Activated T-helper 1 cell treated with Interleukin-2 at 50 U/mL for 16 hours (primary cell): ENCODE measurements around the gene EGFR.

ENCODE experiments used
- DNase-seq: peaks from one replicate; pipeline ENCODE4 v3.0.0-alpha.2; 2020; ENCODE audit warnings: low read depth

Gene EGFR

DNA sequence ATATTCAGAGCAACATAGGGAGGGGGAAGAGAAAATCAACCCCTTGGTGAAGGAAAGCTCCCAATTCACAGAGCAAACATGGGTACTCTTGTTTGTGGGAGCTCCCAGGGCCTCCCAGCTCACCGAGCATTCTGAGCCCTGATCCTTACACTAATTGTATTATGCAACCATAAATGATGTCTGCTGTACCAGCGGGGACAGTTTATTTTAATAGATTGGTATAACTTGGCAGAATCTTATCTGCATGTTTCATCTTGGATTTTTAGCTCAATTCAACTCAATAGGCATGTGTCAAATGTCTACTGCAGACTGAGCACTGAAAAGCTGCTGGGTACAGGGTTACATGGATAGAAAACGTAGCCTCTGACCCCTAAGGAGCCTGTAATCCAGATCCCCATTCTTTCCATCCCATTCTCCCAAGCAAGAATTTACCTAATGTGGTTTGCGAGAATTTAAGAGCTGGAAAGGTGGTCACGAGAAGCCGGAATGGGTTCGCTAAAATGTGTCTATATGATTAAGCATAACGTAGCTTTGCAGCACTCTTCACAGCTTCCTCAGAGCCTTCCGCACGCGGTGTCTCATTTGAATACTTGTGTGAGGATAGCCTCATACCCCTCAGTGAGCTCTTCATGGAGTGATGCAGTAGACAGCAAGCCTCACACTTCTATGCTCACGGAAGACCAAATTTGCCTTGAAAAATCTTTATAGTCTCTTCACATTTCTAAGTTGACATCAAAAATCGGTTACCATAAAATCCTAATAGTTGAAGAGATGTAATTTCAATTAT, 18.3 kb downstream of the EGFR start:
- no peak for DNase-seq

DNA sequence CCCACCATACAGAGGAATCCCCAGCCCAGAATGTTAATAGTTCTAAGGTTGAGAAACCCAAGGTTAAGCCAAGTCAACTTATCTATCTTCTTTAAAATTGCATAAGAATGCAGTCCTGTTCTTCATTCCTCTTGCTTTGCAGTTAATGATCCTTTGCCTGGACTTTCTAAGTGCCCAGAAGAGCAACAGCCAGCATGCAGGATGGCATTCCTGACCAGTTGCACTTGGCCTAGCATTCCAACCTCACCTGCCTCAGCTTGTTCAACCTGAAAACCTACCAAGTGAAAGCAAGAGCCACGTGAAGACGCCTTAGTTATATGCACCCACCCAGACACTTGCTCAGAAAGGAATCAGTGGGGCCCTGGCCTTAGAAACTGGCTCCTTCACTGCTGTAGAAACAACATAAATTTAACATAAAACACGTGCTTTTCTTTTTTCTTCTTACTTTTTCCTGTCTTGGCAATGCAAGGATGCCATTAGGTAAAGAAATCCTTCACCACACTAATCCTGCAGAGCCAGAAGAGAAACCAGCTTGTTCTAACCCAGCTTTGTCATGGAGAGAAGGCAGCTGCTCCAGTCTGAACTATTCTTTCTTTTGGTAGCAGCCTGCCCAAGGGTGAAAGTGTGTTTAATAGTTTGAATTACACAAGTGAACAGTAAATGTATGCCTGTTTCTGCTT, 25.0 kb downstream of the EGFR start:
- no peak for DNase-seq

DNA sequence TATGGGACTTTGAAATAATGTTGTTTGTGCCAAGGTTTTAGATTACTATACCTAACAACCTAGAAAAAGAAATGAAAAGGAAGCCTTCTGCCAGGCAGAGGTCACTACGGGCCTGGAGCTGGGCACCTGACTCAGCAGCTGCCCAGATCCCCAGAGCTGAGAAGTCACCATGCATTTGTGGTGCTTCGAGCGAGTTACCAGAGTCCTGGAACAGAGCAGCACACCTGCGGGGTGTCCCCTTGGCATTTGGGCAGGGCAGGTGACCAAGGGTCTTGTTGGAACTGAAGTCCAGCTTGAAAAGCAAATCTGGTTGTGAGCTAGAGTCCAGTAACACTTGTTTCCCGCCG, 25.5 kb downstream of the EGFR start:
- DNase-seq: no peak

DNA sequence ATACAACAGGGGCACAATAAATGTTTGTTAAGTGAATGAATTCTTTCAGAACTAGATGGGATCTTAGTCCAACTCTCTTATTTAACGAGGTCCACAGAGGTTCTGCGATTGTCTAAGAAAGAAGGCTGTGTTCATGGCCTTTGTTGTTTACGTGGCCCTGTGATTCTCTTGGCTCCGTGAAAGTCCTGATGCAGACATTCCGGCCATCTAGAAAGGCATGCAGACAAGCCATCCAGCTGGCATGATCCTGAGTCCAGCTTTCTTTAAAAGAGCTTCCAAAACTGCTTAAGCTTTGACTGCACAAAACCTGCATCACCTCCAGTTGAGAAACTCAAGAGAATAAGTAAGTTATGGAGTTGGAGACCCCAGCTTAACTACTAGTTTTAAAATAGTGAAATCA, 26.0 kb downstream of the EGFR start:
- DNase-seq: no peak

DNA sequence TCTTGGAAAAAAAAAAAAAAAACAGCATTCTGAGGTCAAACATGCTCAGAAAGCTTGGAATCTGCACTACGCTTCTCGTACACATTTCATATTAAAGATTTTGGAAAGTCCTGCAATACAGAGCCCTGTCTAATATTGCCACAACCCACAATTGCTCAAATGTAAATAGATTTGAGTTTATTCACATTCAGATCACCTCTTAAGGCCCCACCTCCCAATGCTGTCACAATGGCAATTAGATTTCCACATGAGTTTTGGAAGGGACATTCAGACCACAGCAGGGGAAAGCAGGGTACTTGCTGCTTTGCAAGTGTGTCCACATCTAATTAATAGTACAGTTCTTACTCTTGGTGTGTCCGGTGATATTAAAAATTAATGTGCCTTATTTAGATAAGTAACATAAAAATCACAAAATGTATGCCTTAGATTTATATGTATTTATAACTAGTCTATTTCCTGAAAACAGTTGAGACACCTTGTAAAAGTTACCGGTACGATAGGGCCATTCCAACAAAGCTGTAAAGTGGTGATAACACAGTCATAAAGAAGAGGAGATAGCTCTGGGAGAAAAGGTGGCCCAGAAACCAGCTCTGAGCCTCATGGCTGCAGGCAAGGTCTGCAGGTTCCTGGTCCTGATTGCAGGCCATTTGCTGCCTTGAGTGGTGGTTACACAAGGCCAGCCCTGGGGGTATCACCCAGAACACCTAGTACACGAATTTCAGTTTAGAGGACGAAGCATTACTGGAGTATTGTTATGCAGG, 27.9 kb downstream of the EGFR start:
- DNase-seq: no peak

DNA sequence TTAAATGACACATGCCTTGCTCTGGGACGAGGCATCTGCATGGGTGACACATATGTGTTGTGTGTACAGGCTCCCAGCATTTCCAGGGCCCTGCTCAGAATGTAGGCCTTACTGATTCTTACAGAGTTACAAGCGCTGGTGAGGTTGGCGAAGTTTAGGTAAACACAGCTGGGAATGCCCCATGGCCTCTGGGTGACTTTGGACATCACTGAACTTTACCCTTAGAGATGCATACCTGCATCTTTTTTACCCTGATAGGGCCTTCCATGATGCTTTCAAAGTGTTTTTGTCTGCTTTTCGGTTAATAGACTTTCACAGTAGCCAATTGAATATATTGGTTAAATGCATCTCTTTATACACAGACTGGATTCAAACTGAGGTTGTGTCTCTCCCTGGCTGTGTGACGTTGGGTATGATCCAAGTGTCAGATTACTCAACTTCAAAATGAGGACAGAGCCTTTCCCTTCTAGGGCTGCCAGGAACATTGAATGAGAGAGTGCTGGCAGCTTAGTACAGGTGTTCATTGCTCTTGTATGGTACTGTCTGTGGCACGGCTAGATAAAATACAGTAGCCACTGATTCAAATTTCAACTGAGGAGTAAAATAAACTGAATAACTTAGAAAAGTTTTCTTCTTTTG, 29.5 kb downstream of the EGFR start:
- DNase-seq: no peak

DNA sequence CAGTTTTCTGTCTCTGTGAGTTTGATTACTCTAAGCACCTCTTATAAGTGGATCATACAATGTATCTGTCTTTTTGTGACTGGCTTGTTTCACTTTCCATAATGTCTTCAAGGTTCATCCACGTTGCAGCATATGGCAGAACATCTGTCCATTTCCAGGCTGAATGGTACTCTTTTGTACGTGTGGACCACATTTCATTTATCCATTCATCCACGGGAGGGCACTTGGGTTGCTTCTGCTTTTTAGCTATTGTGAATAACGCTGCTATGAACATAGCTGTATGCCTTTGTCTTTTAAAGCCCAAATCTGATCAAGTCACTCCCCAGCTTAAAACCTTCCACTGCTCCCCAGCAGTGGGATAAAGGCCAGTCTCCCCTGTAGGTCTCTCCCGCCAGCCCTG, 31.5 kb downstream of the EGFR start:
- no peak for DNase-seq

DNA sequence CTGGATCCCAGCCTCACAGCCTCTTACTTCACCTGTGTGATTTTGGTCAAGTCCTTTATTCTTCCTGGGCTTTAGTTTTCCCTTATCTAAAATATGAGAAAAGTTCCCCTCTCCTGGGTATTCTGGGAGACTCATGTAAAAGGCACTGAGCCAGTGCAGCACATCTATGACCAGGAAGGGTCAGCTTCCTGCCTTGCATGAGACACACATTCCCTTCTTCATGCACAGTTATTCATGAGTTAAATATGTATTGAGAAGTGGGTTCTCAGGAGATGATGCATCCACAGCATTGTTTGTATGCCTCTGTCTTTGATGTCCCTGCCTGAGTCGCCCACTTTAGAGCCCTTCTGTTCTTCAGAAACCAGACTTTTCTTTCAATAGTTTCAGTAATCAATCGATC, 33.3 kb downstream of the EGFR start:
- no peak for DNase-seq

DNA sequence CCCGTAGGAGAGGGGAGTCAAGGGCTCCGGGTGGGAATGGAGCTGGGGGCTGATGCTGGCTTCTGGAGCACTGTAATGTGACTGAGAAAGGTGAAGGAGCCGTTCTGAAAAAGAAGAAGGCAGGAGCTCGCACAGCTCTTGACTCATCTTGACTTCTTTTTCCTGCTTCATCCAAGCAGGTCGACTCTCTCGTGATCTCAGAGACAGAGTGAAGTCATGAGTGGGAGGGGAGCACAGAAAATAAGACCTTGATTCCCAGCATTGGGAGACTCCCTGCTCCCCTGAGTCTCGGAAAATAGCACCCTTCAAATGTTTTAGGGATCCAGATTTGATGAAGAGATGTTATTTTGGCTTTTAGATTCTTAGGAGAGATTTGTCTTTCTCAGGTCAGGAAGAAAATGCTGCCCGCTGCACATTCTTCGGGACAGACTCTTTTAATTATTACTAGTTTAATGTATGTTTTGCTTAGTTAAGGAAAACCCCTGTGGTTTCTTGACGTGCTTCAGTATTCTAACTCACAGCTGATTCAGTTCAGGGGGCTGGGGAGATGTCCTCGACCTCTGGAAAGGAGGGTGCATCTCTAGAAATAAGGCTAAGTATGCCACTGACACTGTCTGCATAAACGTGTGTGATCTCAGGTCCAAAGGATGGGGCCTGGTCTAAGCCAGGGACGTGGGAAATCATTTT, 34.1 kb downstream of the EGFR start:
- DNase-seq: no peak

DNA sequence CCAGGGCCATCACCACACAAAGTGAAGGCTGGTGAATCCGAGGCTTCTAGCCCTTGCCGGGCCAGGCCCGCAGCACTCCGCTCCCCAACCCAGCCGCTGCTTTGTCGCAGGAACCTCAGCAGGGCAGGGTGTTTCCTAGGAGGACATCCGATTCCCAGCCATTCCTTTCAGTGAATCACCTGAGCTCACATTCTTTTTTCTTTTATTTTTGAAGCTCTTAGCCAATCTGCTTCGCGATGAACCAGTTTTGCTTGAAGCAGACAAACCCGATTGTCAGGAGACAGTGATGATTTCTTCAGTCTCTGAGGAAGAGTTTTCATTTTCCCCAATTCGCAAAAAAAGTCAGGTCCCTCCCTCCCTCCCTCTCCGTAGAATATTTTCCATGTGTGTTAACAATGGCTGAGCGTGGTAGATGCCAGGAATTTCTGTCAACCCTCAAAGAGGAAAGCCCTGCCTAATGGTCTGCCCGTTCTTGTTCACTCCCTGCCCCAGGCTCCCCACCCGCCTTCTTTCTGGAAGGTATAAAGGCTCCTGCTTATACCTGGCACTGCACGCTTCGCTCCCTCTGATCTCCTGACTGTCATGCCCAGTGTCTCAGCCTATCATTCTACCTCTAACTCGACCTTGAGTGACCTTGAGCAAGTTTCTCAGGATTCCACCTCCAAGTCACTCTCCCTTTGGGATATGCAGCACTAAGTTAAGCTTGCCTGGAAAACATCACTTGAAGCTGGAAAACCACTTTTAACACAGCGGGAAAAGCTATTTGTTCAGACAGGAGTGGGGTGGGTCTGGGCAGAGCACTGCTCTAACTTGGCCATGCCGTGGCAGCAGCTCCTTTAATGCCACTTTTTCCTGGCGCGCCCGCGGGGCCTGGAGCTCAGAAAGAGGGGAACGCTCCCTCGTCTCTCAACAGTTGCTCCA, 35.1 kb downstream of the EGFR start:
- DNase-seq: no peak

DNA sequence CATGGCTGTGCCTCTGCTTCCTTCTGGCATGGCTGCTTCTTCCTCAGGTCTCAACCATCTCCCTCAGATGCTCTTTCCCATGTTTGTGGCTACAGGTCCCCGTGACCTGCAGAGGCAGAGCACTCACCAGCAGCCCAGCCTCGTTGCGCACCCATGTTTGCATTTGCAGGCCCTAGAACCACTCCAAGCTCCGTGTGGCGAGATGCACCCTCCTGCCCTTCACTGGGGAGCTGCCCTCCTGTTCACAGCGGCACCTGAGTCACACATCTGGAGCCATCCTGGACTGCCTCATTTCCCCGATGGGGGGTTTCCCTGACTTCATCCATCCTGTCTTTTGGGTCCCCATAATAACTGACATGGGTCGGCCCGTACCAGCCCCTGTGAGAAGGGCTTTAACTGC, 35.9 kb downstream of the EGFR start:
- DNase-seq: no peak

DNA sequence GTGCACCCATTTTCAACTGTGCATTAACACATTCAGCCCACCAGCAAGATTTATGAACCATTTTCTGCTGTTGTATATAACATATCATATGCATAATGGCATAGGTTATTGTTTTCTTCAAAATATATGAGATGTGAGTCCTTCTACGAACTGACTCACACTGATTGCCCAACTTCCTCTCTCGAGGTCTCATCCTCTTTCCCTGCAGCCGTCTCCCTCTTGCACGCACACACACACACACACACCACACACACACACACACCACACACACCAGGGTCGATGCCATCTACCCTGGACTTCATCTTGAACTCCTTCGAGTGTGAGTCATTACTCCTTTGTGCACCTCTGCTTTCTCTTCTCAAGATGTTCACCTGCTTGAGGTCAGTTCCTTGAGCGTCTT, 36.7 kb downstream of the EGFR start:
- no peak for DNase-seq

DNA sequence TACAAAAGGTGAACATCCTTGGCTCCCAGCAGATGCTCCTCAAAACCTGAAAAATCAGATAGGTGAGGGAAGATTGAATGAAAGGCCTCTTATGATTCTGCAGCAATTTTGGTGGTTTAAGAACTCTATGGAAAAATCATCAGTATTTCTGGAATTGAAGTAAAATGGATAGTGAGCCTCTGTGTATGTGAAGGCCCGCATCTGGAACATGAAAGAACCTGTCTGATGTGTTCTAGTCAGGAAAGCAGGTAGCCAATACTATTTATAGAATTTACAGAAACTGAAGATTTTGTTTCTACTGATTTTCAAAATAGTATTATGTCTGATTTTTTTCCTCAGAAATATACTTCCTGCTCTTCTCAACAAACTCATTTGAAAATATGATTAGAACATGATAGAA, 37.3 kb downstream of the EGFR start:
- DNase-seq: no peak

DNA sequence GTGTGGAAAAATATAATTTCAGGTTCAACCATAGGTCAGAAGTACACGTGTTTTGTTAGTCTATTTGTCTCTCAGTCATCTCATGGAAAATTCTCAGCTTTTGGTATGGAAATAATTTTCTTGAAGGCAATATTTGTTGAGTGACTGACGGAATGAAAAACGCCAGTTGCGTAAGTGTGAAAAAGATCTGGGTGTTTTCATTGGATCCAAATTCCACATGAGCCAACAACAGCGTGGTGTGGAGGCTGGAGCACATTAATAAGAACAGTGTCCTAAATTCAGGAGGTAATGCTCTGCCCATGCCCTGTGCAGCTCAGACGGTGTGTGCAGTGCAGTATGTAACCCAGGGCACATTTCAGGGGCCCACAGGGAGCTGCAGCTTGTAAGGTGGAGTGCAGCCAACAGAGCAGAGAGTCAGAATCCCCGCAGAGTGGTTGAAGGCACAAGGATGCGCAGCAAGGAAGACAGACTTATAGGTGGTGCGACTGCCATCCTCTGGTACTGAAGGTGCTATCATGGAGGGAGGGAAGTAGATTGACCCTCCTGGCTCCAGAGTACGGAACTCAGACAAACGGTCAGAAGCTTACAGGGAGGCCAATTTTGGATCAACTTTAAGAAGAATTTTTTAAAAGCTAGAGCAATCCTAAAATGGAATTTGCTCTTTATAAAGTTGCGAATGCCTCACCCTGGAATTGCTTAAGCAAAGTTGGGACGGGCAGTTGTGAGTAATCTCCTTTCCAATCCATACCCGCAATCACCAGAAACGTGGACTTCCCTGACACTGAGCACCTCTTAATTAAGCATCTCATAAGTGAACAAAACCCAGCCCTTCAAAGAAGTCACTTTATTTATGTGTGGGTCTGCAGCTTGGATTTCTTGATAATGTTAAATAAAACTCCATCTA, 38.0 kb downstream of the EGFR start:
- DNase-seq: no peak

DNA sequence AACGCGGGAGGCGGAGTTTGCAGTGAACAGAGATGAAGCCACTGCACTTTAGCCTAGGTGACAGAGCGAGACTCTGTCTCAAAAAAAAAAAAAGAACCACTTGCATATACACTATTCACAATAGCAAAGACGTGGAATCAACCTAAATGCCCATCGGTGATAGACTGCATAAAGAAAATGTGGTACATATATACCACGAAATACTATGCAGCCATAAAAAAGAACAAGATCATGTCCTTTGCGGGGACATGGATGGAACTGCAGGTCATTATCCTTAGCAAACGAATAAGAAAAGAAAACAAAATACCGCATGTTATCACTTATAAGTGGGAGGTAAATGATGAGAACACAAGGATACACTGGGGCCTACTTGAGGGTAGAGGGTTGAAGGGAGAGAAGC, 39.5 kb downstream of the EGFR start:
- DNase-seq: no peak

DNA sequence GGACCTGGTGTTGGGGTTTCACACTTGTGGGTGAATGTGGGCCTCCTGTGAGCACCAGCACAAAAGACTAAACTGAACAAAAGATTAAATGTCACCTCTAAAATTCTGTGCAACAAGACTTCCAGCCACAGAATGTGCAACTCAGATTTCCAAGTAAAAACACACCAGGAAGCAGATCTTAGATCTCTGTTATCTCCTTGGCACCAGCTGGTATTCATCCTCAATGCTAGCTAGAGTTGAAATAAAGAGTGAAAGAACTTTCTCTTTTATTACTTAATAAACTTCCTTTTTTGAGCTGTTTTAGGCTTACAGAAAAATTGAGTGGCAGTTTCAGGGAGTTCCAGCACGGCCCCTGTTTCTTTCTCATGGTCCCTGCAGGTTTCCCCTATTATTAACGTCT, 40.2 kb downstream of the EGFR start:
- no peak for DNase-seq

DNA sequence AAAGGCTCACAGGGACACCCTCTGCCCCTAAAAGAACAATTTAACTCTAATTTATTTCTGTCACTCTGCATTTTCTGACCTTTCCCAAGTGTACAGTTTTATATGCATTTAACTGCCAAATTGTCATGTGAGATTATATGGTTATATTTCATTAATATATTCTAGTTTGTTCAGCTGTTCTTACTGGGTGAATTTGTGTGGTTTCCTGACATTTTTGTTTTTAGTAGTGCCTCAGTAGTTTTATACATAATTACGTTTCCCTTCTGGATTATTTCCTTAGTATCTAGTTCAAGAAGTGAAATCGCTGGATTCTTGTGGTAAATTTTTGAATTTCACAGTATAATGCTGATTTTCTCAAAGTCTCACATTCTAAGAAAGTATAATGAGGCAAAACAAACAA, 41.3 kb downstream of the EGFR start:
- DNase-seq: no peak

DNA sequence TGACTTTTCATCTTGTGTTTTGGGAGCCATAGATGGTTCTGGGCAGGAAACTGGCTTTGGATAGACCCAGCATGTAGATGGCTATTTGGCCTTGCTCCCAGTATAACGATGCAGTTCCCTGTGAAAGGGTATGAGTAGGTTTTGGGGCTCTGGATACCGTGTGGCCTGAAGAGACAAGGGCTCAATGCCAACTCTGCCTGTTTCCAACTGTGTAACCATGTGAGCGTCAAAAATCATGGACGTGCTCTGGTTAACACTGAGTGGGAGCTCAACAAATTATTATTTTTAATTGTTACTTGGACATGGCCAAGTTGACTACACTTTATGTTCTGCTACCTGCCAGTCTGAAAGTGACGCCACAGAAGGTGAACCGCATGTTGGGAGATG, 41.8 kb downstream of the EGFR start:
- DNase-seq: no peak

DNA sequence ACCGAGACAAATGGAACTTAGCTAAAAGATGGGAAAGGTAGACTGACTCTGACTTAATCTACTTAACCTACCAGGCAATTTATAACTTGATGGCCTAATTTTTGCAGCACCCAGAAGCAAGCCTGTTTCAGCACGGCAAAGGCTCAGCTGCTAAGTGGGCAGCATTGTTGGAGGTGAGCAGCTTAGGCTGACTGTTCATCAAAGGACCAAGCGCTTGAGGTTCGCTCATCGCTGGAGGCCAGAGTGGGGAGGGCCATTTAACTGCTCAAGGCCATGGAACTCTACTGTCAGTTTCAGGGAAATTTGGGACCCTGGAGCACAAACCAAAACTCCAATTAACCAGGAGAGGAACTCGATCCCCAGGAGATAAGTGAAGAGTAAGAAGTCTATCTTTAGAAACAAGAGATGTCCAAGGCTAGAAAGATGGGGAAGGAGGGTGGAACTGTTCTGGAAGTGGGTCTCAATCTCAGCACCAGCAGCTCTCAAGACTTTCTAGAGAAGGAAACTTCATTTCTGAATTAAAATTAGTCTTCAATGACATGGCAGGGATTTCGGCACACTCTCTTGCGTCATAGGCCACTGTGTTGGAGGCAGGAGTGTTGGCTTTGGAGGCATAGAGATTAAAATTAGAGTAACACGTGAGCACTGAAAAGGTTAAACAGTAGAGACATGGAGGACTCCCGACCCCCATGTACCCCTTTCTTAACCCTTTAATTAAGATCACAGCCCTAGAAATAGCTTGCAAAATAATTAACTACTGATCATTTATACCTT, 43.1 kb downstream of the EGFR start:
- no peak for DNase-seq
